Posterior cingulate gyrus (tissue), 11 donors: ENCODE data around the gene SUCLG2.

Experiments used
- DNase-seq, 10 donors: peaks; one replicate each; pipeline versions ENCODE4 v3.0.0 to v3.0.0-alpha.2; 2020 to 2021; ENCODE audit warnings: mixed read lengths in 3 of 10
- intact Hi-C: fragments of 100-400 bp; cut with DNase I; formaldehyde crosslinking; loops from one replicate; pipeline ENCODE4 v1.15.1; 2023

Gene SUCLG2

GRCh38 chr3:67521053-67521646 lies 133.3 kb downstream of the SUCLG2 start:
- intact Hi-C loops, result no loop called here
- no peak for DNase-seq

- intact Hi-C loops, result no loop called here
Measured at GRCh38 chr3:67518236-67518635, 136.2 kb downstream of the SUCLG2 start.

GRCh38 chr3:67517781-67518180 lies 136.6 kb downstream of the SUCLG2 start:
- no peak for DNase-seq

More at GRCh38 chr3:67518236-67518635, 136.2 kb downstream of the SUCLG2 start:
- no peak for DNase-seq

GRCh38 chr3:67516496-67516895 lies 137.9 kb downstream of the SUCLG2 start:
- intact Hi-C loops, result no loop called here
- no peak for DNase-seq

More at GRCh38 chr3:67517781-67518180, 136.6 kb downstream of the SUCLG2 start:
- intact Hi-C loops, result no loop called here

GRCh38 chr3:67515778-67516177 lies 138.6 kb downstream of the SUCLG2 start:
- intact Hi-C loops, result no loop called here
- no peak for DNase-seq

- DNase-seq, result no peak
- intact Hi-C loops, result no loop called here
Measured at GRCh38 chr3:67509471-67510075, 144.8 kb downstream of the SUCLG2 start.

- intact Hi-C loops, result no loop called here
- DNase-seq, result no peak
Measured at GRCh38 chr3:67507584-67507983, 146.8 kb downstream of the SUCLG2 start.

- intact Hi-C loops, result no loop called here
- no peak for DNase-seq
Measured at GRCh38 chr3:67500709-67501108, 153.7 kb downstream of the SUCLG2 start.

GRCh38 chr3:67497746-67498145 lies 156.7 kb downstream of the SUCLG2 start:
- intact Hi-C loops, result no loop called here
- DNase-seq, result no peak

- intact Hi-C loops, result no loop called here
- no peak for DNase-seq
Measured at GRCh38 chr3:67495751-67496150, 158.7 kb downstream of the SUCLG2 start.

GRCh38 chr3:67493808-67494207 lies 160.6 kb downstream of the SUCLG2 start:
- no peak for DNase-seq
- intact Hi-C loops, result no loop called here

GRCh38 chr3:67490658-67491057 lies 163.8 kb downstream of the SUCLG2 start:
- DNase-seq, result no peak
- intact Hi-C loops, result no loop called here

- intact Hi-C loops, result no loop called here
Measured at GRCh38 chr3:67489816-67490215, 164.6 kb downstream of the SUCLG2 start.

GRCh38 chr3:67487564-67488114 lies 166.8 kb downstream of the SUCLG2 start:
- no peak for DNase-seq
- intact Hi-C loops, result no loop called here

More at GRCh38 chr3:67489816-67490215, 164.6 kb downstream of the SUCLG2 start:
- DNase-seq, result no peak

GRCh38 chr3:67486883-67487282 lies 167.5 kb downstream of the SUCLG2 start:
- intact Hi-C loops, result no loop called here
- no peak for DNase-seq

- DNase-seq, result no peak
- intact Hi-C loops, result no loop called here
Measured at GRCh38 chr3:67484085-67484484, 170.3 kb downstream of the SUCLG2 start.

GRCh38 chr3:67481126-67481525 lies 173.3 kb downstream of the SUCLG2 start:
- DNase-seq, result no peak
- intact Hi-C loops, result no loop called here

GRCh38 chr3:67478423-67478822 lies 176.0 kb downstream of the SUCLG2 start:
- intact Hi-C loops, result no loop called here
- DNase-seq, result no peak

- intact Hi-C loops, result no loop called here
- no peak for DNase-seq
Measured at GRCh38 chr3:67474311-67474710, 180.1 kb downstream of the SUCLG2 start.

GRCh38 chr3:67472674-67473201 lies 181.7 kb downstream of the SUCLG2 start:
- DNase-seq, result no peak
- intact Hi-C loops, result no loop called here

- intact Hi-C loops, result no loop called here
- DNase-seq, result no peak
Measured at GRCh38 chr3:67470207-67470606, 184.2 kb downstream of the SUCLG2 start.

- no peak for DNase-seq
- intact Hi-C loops, result no loop called here
Measured at GRCh38 chr3:67468511-67468910, 185.9 kb downstream of the SUCLG2 start.
